ENCODE data around the gene EPHA10.

EPHA10 gene

DNA sequence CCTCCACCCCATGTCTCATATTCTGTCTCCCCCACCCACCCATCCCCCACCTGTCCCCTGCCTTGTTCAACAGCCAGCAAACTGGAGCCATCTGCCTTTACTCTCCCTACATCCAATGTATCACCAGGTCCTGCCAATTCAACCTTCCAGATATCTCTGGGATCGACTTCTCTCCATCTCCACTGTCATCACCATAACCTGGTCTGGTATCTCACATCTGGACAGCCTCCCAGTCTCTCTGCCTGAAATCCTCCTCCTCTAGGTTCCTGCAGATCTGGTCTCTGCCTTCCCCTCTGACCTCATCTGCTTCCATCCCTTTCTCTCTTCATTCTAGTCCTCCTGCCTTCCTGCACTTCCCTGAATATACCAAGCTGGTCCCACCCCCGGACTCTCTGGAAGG lies 94.8 kb downstream of the EPHA10 start:
- no peak for DNase-seq

DNA sequence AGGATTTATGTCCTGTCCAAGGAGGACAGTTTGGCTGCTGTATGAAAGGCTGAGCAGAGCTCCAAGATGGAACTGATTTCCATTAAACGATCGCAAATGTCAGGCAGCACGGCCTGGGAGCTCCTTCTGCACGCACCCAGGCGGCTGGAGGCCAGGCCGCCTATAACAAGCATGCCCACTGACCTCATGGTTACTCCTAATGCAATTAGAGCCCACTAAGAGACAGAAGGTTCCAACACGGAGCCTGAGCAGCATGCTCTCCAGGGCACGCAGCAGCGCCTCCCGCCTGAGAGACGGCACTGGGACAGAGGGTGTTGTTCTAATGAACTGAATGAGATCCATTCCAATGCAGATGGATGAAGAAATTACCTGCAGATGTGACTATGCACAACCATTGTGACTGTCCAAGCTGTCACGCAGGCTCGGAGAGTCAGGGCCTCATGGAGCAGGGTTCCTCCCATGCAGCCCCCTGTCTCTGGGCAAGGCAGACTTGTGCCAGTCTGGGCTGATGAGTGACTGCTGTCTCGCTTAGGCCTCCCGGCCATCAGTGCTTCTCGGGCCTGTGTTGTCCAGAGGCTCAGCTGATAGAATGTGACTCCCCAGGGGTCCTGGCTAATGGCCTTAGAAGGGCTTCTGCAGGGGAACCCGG lies 97.8 kb downstream of the EPHA10 start:
- DNase-seq: no peak

GRCh38 chr1:37666241-37666867 lies 98.6 kb downstream of the EPHA10 start:
- no peak for DNase-seq

All from activated CD4-positive, alpha-beta T cell treated with anti-CD3 and anti-CD28 coated beads, Interleukin-2, Interleukin-6, amounts not matched to agents 100 ng/mL and 50 ng/mL, durations not matched to agents 16 hours and 8 hours (primary cell).